Thyroid gland (tissue), 4 donors: Measurements from ENCODE around the gene CDKL1. TPM values are rescaled to one million over a fixed set of nuclear protein-coding genes. Genes with fewer than 3 reads are reported as not detected.

Experiments
- DNase-seq, 2 donors: peaks; one replicate each; pipeline ENCODE4 v3.0.0-alpha.2; 2019
- H3K27ac ChIP-seq, 3 donors: fragments of 200-600 bp; sonication (generic); 1 replicate in 2 of 3; 2 replicates in 1 of 3; pipeline ENCODE4 v1.5.1; 2016 to 2019; ENCODE audit warnings: mild to moderate bottlenecking in 1 of 3, moderate library complexity in 1 of 3
- H3K27me3 ChIP-seq: fragments of 200-600 bp; sonication (generic); one replicate; pipeline ENCODE4 v1.5.1; 2019
- H3K36me3 ChIP-seq, 2 donors: fragments of 200-600 bp; sonication (generic); one replicate each; pipeline ENCODE4 v1.5.1; 2016 to 2019
- H3K4me1 ChIP-seq, 2 donors: fragments of 200-600 bp; sonication (generic); one replicate each; pipeline ENCODE4 v1.5.1; 2017 to 2019
- H3K4me3 ChIP-seq, 3 donors: fragments of 200-600 bp; sonication (generic); replicated peaks in 1 of 3; 1 replicate in 2 of 3; 2 replicates in 1 of 3; pipeline ENCODE4 v1.5.1; 2016; ENCODE audit warnings: mild to moderate bottlenecking in 1 of 3
- H3K9me3 ChIP-seq: fragments of 200-600 bp; sonication (generic); one replicate; pipeline ENCODE4 v1.5.1; 2017
- CTCF ChIP-seq, 6 experiments: fragments of 200-600 bp in 3 of 6; fragments of 450-650 bp in 3 of 6; sonication (generic) in 3 of 6; IDR thresholded peaks; one replicate each; pipeline ENCODE4 v1.5.1; 2016 to 2019; ENCODE audit warnings: antibody characterized with exemption in 6 of 6, mild to moderate bottlenecking in 2 of 6, inconsistent platforms in 1 of 6, moderate library complexity in 1 of 6
- POLR2A ChIP-seq, 2 donors: fragments of 450-650 bp; IDR thresholded peaks; one replicate each; pipeline ENCODE4 v1.6.1; 2017; ENCODE audit warnings: antibody characterized with exemption in 2 of 2, mild to moderate bottlenecking in 2 of 2, moderate library complexity in 1 of 2
- WGBS, 2 donors: methylation state at CpG; one replicate each; pipeline ENCODE4 v1.1.5; 2017; 5-methylcytosine and 5-hydroxymethylcytosine counted together
- intact Hi-C: fragments of 100-400 bp; cut with DNase I; formaldehyde crosslinking; loops from one replicate; pipeline ENCODE4 v1.15.1; 2023
- total RNA-seq, 4 donors: library from RNA; depleted of rRNA; stranded (reverse); fragments of >200 nt; gene quantifications; one replicate each; pipeline ENCODE4 v1.2.3, GENCODE V29; 2016

Gene CDKL1
- total RNA-seq, 4 donors from 2014 or later: 18.6 to 37.9 (median 35.5) TPM

GRCh38 chr14:50423529-50423928 is 26.8 kb upstream of the CDKL1 start:
- Histone ChIP-seq H3K36me3 (peaks cover 0 to 9% of the 10 kb centered on the region in 2 donors), H3K4me1 (no peaks in the 10 kb centered on the region), H3K9me3 (no peaks in the 10 kb centered on the region), H3K4me3 (no peak overlapping the region), H3K27ac (no peak overlapping the region), H3K27me3 (no peaks in the 10 kb centered on the region)
- DNase-seq: no peak
- intact Hi-C loops: no loop called here
- 92 to 96% methylated on average over 3 of the region's 3 CpGs for WGBS, 2 donors
- TF ChIP-seq POLR2A (IDR thresholded peaks at IDR 0.05): no peak
- TF ChIP-seq CTCF (IDR thresholded peaks at IDR 0.05): no peak

- H3K36me3 ChIP-seq: peaks cover 0 to 9% of the 10 kb centered on the region in 2 donors
- 96 to 97% methylated on average over 7 of the region's 7 CpGs for WGBS, 2 donors
- intact Hi-C loops: no loop called here
Measured at GRCh38 chr14:50421499-50421898, 24.8 kb upstream of the CDKL1 start.

GRCh38 chr14:50417853-50418252 is 21.2 kb upstream of the CDKL1 start:
- intact Hi-C loops: no loop called here
- Histone ChIP-seq H3K4me1 (no peaks in the 10 kb centered on the region), H3K36me3 (no peaks in the 10 kb centered on the region), H3K9me3 (no peaks in the 10 kb centered on the region), H3K27me3 (no peaks in the 10 kb centered on the region), H3K4me3 (no peak overlapping the region), H3K27ac (no peak overlapping the region)
- TF ChIP-seq POLR2A (IDR thresholded peaks at IDR 0.05) (no peak), CTCF (IDR thresholded peaks at IDR 0.05) (no peak)
- no peak for DNase-seq
- WGBS, 2 donors: 96 to 98% methylated on average over 2 of the region's 2 CpGs

More at GRCh38 chr14:50421499-50421898, 24.8 kb upstream of the CDKL1 start:
- no peak overlapping the region for H3K4me3 ChIP-seq
- TF ChIP-seq CTCF (IDR thresholded peaks at IDR 0.05): no peak
- TF ChIP-seq POLR2A (IDR thresholded peaks at IDR 0.05): no peak
- no peak overlapping the region for H3K27ac ChIP-seq
- H3K9me3 ChIP-seq: no peaks in the 10 kb centered on the region
- no peaks in the 10 kb centered on the region for H3K4me1 ChIP-seq
- no peak for DNase-seq
- no peaks in the 10 kb centered on the region for H3K27me3 ChIP-seq

GRCh38 chr14:50410921-50411320 is 14.2 kb upstream of the CDKL1 start:
- WGBS, 2 donors: 90 to 93% methylated on average over 1 of the region's 1 CpG
- H3K9me3 ChIP-seq: no peaks in the 10 kb centered on the region
- no peak overlapping the region for H3K4me3 ChIP-seq
- intact Hi-C loops: no loop called here
- no peaks in the 10 kb centered on the region for H3K27me3 ChIP-seq
- DNase-seq: no peak
- no peak overlapping the region for H3K27ac ChIP-seq
- no peaks in the 10 kb centered on the region for H3K4me1 ChIP-seq
- no peaks in the 10 kb centered on the region for H3K36me3 ChIP-seq
- TF ChIP-seq POLR2A (IDR thresholded peaks at IDR 0.05) (no peak), CTCF (IDR thresholded peaks at IDR 0.05) (no peak)

- Histone ChIP-seq H3K9me3 (no peaks in the 10 kb centered on the region), H3K4me3 (no peak overlapping the region), H3K4me1 (no peaks in the 10 kb centered on the region), H3K27ac (no peak overlapping the region), H3K27me3 (no peaks in the 10 kb centered on the region), H3K36me3 (no peaks in the 10 kb centered on the region)
- intact Hi-C loops: no loop called here
- DNase-seq: no peak
- WGBS, 2 donors: 88 to 95% methylated on average over 3 of the region's 3 CpGs
- TF ChIP-seq POLR2A (IDR thresholded peaks at IDR 0.05) (no peak), CTCF (IDR thresholded peaks at IDR 0.05) (no peak)
Measured at GRCh38 chr14:50410071-50410470, 13.4 kb upstream of the CDKL1 start.
